Stimulated activated CD8-positive, alpha-beta memory T cell treated with anti-CD3 and anti-CD28 coated beads, Interleukin-12 subunit alpha, Interleukin-12 subunit beta, amount 100 ng/mL, for 24 hours (primary cell): ENCODE results near the gene USF3.

ENCODE experiments used
- DNase-seq: peaks from one replicate; pipeline ENCODE4 v3.0.0-alpha.2; 2020; ENCODE audit errors: extremely low read depth

USF3 gene

DNA sequence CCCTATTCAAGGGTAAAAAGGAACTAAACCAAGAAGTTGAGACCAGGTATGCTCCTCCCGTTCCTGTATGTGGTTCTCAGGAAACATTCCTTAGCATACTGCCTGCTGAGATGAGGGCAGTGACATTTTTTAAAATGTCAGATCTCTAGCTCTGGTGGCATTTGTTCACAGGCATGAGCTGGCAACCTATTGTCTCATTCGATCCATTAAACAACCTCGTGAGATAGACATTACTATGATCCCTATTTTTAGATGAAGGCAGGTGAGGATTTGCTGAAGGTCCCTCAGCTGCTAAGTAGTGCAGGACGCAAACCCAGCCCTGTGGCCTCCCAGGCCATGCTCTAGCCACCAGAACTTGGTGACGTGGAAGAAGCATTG lies 89.2 kb downstream of the USF3 start:
- no peak for DNase-seq

GRCh38 chr3:113606539-113607218 lies 89.8 kb downstream of the USF3 start:
- no peak for DNase-seq

DNA sequence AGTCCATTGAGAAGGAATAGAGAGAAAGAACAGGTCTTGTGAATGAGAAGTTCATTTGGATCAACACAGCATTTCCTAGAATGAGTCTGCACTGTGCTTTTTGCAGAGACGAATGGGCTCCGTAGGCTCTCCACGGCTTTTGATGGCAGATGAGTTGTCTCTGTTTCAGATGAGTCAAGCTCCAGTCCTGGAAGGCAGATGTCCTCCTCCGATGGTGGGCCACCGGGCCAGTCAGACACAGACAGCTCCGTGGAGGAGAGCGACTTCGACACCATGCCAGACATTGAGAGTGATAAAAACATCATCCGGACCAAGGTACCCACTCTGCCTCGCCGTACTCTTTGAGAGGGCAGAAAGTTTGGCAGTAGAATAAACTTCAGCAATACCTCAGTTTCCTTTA lies 93.6 kb downstream of the USF3 start:
- no peak for DNase-seq

- no peak for DNase-seq
These were observed 94.2 kb downstream of the USF3 start for GRCh38 chr3:113602256-113602655.

- DNase-seq, result no peak
These were observed 95.2 kb downstream of the USF3 start for GRCh38 chr3:113601240-113601639.

DNA sequence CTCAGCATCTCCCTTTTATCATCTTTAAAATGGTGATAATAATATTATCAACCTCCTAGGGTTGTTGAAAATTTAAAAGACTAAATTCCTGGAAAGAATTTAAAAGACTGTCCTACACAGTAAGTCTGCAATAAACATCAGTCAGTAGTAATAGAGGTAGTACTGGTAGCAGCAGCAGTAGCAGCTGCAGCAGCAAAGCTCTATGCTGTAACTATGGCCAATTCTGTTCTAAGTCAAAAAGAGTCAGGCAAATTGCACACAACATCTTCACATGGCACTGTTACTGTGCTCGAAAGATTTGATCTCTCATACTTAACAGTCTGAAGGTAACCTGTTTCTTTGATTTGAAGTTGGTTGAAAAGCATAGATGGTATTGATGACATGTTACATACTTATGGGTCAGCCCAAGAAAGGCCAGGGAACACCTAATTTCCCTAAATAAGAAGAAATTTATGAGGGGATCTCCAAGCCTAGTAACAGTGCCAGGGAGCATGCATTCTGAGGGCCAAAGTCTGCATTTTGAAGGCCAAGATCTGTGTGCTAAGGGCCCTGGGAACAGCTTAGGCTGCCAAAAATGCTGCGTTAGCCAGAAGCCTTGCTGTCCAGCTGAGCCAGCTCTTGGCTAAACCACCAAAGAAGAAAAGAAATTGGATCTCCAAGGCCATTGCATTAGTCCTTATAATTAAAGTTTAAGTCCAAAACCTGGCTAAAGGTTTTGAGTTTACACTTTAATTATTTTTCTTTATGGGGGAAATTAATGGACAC lies 95.8 kb downstream of the USF3 start:
- no peak for DNase-seq
